GM13977 (cell line): ENCODE data around the gene NSDHL.
"Not testable (repeated sequence)": the region's sequence is repeated elsewhere in the genome, so short reads cannot be mapped to it uniquely, and the experiment has no call there.

Experiments used
- DNase-seq: peaks from one replicate; pipeline ENCODE4 v3.0.0; 2012; ENCODE audit warnings: low spot score
- in situ Hi-C: fragments of 300-500 bp; cut with MboI; formaldehyde crosslinking; loops from one replicate; pipeline ENCODE4 v1.12.0; 2022; ENCODE audit warnings: low sequenced_read_pairs, low pct_unique_long_range_greater_than_20kb, mixed read lengths, inconsistent platforms; ENCODE audit not compliant: unreplicated experiment
- TF ChIP-seq, protein P1 (sequence below): IDR thresholded peaks from 2 replicates; pipeline ENCODE4 v1.5.1; 2012; ENCODE audit warnings: mild to moderate bottlenecking, control low read depth; ENCODE audit not compliant: insufficient read depth; ENCODE audit errors: extremely low read depth, missing control alignments

NSDHL gene

GRCh38 chrX:152823657-152824056 lies 7.2 kb upstream of the NSDHL start:
- TF ChIP-seq, protein P1, sequence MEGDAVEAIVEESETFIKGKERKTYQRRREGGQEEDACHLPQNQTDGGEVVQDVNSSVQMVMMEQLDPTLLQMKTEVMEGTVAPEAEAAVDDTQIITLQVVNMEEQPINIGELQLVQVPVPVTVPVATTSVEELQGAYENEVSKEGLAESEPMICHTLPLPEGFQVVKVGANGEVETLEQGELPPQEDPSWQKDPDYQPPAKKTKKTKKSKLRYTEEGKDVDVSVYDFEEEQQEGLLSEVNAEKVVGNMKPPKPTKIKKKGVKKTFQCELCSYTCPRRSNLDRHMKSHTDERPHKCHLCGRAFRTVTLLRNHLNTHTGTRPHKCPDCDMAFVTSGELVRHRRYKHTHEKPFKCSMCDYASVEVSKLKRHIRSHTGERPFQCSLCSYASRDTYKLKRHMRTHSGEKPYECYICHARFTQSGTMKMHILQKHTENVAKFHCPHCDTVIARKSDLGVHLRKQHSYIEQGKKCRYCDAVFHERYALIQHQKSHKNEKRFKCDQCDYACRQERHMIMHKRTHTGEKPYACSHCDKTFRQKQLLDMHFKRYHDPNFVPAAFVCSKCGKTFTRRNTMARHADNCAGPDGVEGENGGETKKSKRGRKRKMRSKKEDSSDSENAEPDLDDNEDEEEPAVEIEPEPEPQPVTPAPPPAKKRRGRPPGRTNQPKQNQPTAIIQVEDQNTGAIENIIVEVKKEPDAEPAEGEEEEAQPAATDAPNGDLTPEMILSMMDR = no peak
- no peak for DNase-seq
- in situ Hi-C loops = loop anchor here (25.0 kb wide), 2 partner anchors 161 to 1061 kb away; no protein-coding TSS in a partner anchor

DNA sequence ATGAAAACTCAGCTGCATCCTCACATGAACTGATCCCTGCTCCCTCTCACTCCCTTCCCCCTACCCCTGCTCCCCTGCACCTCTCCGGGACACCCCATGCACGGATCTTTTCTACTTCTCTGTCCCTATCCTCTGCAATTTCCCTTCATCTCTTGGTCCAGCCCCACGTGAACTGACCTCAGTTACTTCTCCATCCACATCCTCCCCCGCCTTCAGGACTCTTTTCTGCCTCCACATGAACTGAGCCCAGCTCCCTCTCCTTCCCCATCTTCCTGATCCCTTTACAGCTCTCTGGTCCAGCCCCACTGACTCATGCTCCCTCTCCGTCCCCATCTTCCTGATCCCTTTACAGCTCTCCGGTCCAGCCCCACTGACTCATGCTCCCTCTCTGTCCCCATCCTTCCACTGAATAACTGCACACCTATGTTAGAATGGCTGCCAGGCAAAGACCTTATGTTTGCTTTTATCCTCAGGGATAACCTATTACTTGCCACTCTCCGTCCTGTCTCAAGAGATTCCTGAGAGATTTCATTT lies 6.0 kb upstream of the NSDHL start:
- TF ChIP-seq, protein P1 = no peak
- DNase-seq = no peak
- in situ Hi-C loops = loop anchor here (25.0 kb wide), 2 partner anchors 163 to 1063 kb away; no protein-coding TSS in a partner anchor

- no peak for DNase-seq
- in situ Hi-C loops = no loop called here
Measured at GRCh38 chrX:152831391-152831790, 528 bp downstream of the NSDHL start.

DNA sequence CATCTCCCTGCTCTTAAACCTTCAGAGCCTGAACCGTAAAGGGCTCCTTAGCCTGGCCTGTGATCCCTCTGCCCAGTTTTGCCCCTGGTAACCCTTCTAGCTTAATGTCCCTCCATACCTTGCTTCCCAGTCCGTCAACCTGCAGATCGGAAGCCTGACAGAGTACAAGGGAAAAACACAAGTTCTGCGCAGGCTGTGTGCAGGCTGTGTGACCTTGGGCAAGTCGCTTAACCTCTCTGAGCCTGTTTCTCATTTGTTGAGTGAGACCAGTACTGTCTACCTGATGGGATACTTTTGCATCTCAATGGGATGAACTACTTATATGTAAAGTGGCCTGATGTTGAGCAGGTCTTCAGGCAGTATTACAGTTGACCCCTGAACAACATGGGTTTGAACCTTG lies 1.7 kb downstream of the NSDHL start:
- no peak for DNase-seq
- TF ChIP-seq, protein P1 = no peak
- in situ Hi-C loops = no loop called here

More at GRCh38 chrX:152831391-152831790, 528 bp downstream of the NSDHL start:
- TF ChIP-seq, protein P1 = no peak

GRCh38 chrX:152833378-152833777 lies 2.5 kb downstream of the NSDHL start:
- in situ Hi-C loops = no loop called here
- TF ChIP-seq, protein P1 = no peak
- DNase-seq = no peak

- in situ Hi-C loops, DNase-seq: not testable (repeated sequence)
Measured at GRCh38 chrX:152835470-152835869, 4.6 kb downstream of the NSDHL start.

DNA sequence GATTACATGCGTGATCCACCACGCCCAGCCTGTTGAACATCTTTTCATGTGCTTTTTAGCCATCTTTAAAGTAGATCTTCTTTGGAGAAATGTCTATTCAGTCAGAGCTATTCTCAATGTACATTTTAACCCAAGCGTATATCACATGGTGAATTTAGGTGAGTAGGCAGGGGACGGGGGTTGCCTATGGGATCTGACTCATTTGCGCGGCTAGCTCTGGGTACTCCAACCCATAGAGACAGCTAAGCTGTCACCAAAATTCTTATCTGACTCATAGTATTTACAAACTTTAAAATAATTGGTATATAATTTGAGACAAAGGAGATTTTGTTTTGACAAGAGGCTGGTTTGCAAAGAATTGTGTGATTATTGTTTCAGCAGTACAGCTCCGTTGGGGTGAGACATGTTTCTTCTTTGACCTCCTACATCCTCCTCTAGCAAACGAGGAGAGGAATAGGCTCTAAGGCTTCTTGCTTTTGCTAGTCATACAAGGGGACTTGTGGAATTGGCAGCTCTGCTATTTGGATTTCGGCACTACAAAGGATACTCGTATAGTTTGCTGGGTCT lies 12.0 kb downstream of the NSDHL start:
- in situ Hi-C loops = no loop called here
- TF ChIP-seq, protein P1 = no peak
- DNase-seq = no peak
